Lower leg skin (tissue), 3 donors: Measurements from ENCODE around the gene PTPRN2.

Source experiments
- POLR2A ChIP-seq, 2 donors: fragments of 450-650 bp; IDR thresholded peaks; one replicate each; pipeline ENCODE4 v1.6.1; 2016 to 2017; ENCODE audit warnings: antibody characterized with exemption in 2 of 2, mild to moderate bottlenecking in 1 of 2, moderate library complexity in 1 of 2
- TF ChIP-seq, protein P1 (sequence below), 3 donors: fragments of 450-650 bp; IDR thresholded peaks; one replicate each; pipeline ENCODE4 v1.5.1; 2016; ENCODE audit warnings: antibody characterized with exemption in 3 of 3, mild to moderate bottlenecking in 3 of 3, moderate library complexity in 2 of 3

DNA sequence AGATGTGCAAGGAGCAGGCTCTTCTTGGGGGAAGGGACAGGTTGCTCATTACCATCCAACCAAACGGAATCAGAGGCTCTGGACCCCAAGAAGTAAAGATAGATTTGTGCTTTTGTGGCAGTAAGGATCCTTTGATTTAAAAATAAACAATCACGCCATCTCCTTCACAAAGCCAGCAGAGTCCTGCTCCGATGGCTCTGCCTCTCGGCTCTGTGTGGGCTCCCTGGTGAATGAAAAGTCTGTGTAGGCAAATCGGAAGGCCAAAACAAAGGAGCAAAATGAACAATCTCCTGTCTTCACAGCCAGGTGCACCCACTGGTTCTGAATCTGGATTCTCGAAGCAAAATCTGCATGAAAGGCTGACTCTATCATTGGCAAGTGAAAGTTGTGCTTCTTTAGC is 3.8 kb downstream of the PTPRN2 start:
- TF ChIP-seq, protein P1, sequence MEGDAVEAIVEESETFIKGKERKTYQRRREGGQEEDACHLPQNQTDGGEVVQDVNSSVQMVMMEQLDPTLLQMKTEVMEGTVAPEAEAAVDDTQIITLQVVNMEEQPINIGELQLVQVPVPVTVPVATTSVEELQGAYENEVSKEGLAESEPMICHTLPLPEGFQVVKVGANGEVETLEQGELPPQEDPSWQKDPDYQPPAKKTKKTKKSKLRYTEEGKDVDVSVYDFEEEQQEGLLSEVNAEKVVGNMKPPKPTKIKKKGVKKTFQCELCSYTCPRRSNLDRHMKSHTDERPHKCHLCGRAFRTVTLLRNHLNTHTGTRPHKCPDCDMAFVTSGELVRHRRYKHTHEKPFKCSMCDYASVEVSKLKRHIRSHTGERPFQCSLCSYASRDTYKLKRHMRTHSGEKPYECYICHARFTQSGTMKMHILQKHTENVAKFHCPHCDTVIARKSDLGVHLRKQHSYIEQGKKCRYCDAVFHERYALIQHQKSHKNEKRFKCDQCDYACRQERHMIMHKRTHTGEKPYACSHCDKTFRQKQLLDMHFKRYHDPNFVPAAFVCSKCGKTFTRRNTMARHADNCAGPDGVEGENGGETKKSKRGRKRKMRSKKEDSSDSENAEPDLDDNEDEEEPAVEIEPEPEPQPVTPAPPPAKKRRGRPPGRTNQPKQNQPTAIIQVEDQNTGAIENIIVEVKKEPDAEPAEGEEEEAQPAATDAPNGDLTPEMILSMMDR (IDR thresholded peaks at IDR 0.05): no peak
- no peak for TF ChIP-seq POLR2A (IDR thresholded peaks at IDR 0.05)
